Cortex of kidney (tissue), 1 donor: ENCODE data around the gene KRTAP4-2.
"Not testable (repeated sequence)": the region's sequence is repeated elsewhere in the genome, so short reads cannot be mapped to it uniquely, and the experiment has no call there.

Experiments used
- DNase-seq: peaks from one replicate; lab custom pipeline; 2025; lab: John Stamatoyannopoulos, UW

KRTAP4-2 gene

GRCh38 chr17:41160648-41161047, 17.4 kb downstream of the KRTAP4-2 start, which contains the start of gene KRTAP4-4:
TSS of gene KRTAP4-4 (minus strand) at chr17:41160748. CDS start at chr17:41160691, 57 bp downstream.
- no peak for DNase-seq

- not testable (repeated sequence) for DNase-seq
Measured at GRCh38 chr17:41160190-41160589, 17.8 kb downstream of the KRTAP4-2 start.

GRCh38 chr17:41153856-41154255, 24.2 kb downstream of the KRTAP4-2 start:
- no peak for DNase-seq

GRCh38 chr17:41151525-41151924, 26.5 kb downstream of the KRTAP4-2 start:
- DNase-seq = no peak

GRCh38 chr17:41150026-41150425, 28.0 kb downstream of the KRTAP4-2 start:
- DNase-seq = no peak

- DNase-seq = no peak
Measured at GRCh38 chr17:41149652-41149985, 28.4 kb downstream of the KRTAP4-2 start, which contains the start of gene KRTAP4-5. TSS of gene KRTAP4-5 (minus strand) at chr17:41149825. CDS start at chr17:41149767, 58 bp downstream.

- not testable (repeated sequence) for DNase-seq
Measured at GRCh38 chr17:41148971-41149651, 28.9 kb downstream of the KRTAP4-2 start.

GRCh38 chr17:41147531-41148204, 30.4 kb downstream of the KRTAP4-2 start:
- DNase-seq = no peak

- no peak for DNase-seq
Measured at GRCh38 chr17:41145261-41145660, 32.8 kb downstream of the KRTAP4-2 start.

GRCh38 chr17:41144846-41145245, 33.2 kb downstream of the KRTAP4-2 start:
- DNase-seq = no peak

GRCh38 chr17:41141361-41141760, 36.7 kb downstream of the KRTAP4-2 start:
- no peak for DNase-seq

GRCh38 chr17:41140360-41141131, 37.5 kb downstream of the KRTAP4-2 start, which contains the start of gene KRTAP4-6:
TSS of gene KRTAP4-6 (minus strand) at chr17:41140544. CDS start at chr17:41140487, 57 bp downstream.
- no peak for DNase-seq

GRCh38 chr17:41139865-41140264, 38.2 kb downstream of the KRTAP4-2 start:
- not testable (repeated sequence) for DNase-seq

- DNase-seq = no peak
Measured at GRCh38 chr17:41133880-41134735, 43.9 kb downstream of the KRTAP4-2 start.

- DNase-seq = no peak
Measured at GRCh38 chr17:41131979-41132378, 46.0 kb downstream of the KRTAP4-2 start.
